Measurements from ENCODE around the gene SLIT3. TPM values are rescaled to one million over a fixed set of nuclear protein-coding genes. Genes with fewer than 3 reads are reported as not detected.

The SLIT3 gene
- total and polyA plus RNA-seq, 2 donors (not counting 3 experiments of a cell fraction or from before 2014, with no cell fraction given) = 0.90 to 1.0 TPM

DNA sequence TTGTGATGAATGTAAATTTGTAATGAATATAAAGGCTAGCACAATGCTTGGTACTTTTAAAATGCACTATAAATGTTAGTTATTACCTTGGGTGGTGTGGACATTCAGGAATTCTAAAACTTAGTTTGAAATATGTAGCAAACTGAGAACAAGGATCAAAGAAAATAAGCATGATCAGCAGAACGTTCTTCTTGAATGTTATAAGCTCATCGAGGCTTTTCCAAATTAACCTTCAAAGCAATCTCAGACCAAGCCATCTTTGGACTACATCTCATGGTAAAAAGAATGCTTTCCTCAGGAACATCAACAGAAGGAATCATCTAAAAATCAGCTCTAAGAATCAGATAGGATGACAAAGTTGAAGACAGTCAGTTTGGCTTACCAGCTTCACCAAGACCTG lies 146.3 kb downstream of the SLIT3 start:
- Histone ChIP-seq H3K9me1 (replicated peaks; ENCODE audit: control insufficient read depth, extremely low read depth, insufficient read depth, low read length) (no peaks in the 10 kb centered on the region), H3K27me3 (ENCODE audit: control insufficient read depth in 2 of 2, insufficient read depth in 2 of 2, low read length in 2 of 2) (no peaks in the 10 kb centered on the region), H3K27ac (ENCODE audit: insufficient read depth, low read depth, low read length) (no peak overlapping the region), H3K9me3 (replicated peaks; ENCODE audit: control insufficient read depth, insufficient read depth, low read length) (no peaks in the 10 kb centered on the region), H3K4me1 (ENCODE audit: control insufficient read depth, extremely low read depth, insufficient read depth, low read length) (no peaks in the 10 kb centered on the region), H3K36me3 (ENCODE audit: control insufficient read depth in 2 of 2, extremely low read depth in 1 of 2, insufficient read depth in 2 of 2, low read length in 2 of 2) (no peaks in the 10 kb centered on the region), H3K4me3 (replicated peaks in 1 of 3; ENCODE audit: insufficient read depth in 1 of 3, low read depth in 1 of 3, low read length in 3 of 3) (no peak overlapping the region), H3K4me2 (ENCODE audit: insufficient read depth, low read length) (no peak overlapping the region), H2AFZ (ENCODE audit: low read depth, low read length) (no peak overlapping the region), H3K79me2 (ENCODE audit: control insufficient read depth, insufficient read depth, low read length) (no peaks in the 10 kb centered on the region), H4K20me1 (replicated peaks; ENCODE audit: control insufficient read depth, extremely low read depth, insufficient read depth, low read length) (no peaks in the 10 kb centered on the region), H3K9ac (replicated peaks; ENCODE audit: extremely low read depth, insufficient read depth, low read length) (no peak overlapping the region)
- BruUV-seq (replicated peaks) = no TSS peak
- TF ChIP-seq FOS (IDR thresholded peaks at IDR 0.05; ENCODE audit: borderline replicate concordance, insufficient read depth, low read length) (no peak), GATA2 (IDR thresholded peaks at IDR 0.05; ENCODE audit: insufficient read depth, insufficient read length, low read depth, low read length) (no peak), POLR2AphosphoS5 (IDR thresholded peaks at IDR 0.05; ENCODE audit: insufficient read depth, low read depth, low read length) (no peak), POLR2A (IDR thresholded peaks at IDR 0.05; ENCODE audit: low read depth, low read length) (no peak), JUN (IDR thresholded peaks at IDR 0.05; ENCODE audit: borderline replicate concordance, insufficient read depth, insufficient read length, low read depth) (no peak), MYC (IDR thresholded peaks at IDR 0.05; ENCODE audit: low read depth, low read length) (no peak), MAX (IDR thresholded peaks at IDR 0.05; ENCODE audit: insufficient read depth, insufficient read length) (no peak), EZH2 (IDR thresholded peaks at IDR 0.05; ENCODE audit: borderline replicate concordance, low read depth, low read length, severe bottlenecking) (no peak)
- TF ChIP-seq, protein P1, sequence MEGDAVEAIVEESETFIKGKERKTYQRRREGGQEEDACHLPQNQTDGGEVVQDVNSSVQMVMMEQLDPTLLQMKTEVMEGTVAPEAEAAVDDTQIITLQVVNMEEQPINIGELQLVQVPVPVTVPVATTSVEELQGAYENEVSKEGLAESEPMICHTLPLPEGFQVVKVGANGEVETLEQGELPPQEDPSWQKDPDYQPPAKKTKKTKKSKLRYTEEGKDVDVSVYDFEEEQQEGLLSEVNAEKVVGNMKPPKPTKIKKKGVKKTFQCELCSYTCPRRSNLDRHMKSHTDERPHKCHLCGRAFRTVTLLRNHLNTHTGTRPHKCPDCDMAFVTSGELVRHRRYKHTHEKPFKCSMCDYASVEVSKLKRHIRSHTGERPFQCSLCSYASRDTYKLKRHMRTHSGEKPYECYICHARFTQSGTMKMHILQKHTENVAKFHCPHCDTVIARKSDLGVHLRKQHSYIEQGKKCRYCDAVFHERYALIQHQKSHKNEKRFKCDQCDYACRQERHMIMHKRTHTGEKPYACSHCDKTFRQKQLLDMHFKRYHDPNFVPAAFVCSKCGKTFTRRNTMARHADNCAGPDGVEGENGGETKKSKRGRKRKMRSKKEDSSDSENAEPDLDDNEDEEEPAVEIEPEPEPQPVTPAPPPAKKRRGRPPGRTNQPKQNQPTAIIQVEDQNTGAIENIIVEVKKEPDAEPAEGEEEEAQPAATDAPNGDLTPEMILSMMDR (IDR thresholded peaks at IDR 0.05; ENCODE audit: extremely low read depth in 1 of 2, insufficient read depth in 1 of 2, low read depth in 1 of 2, low read length in 2 of 2) = no peak
- dilution Hi-C loops (cut with MboI; ENCODE audit: extremely low pct_ligation_motif_present, low sequenced_read_pairs) (no loop called here), intact Hi-C loops (cut with micrococcal nuclease) (no loop called here)
- CTCF ChIA-PET = no interaction called here
- DNase-seq (ENCODE audit: low read depth, low spot score) (no peak), FAIRE-seq (no peak)
- POLR2A ChIA-PET = no interaction called here
